B cell (primary cell): ENCODE data around the gene CNOT6L.

ENCODE experiments used
- EZH2 ChIP-seq: IDR thresholded peaks from 2 replicates; pipeline ENCODE4 v1.6.1; 2012; ENCODE audit warnings: borderline replicate concordance, low read depth, mild to moderate bottlenecking, moderate library complexity, low read length; ENCODE audit not compliant: insufficient read depth, poor library complexity, severe bottlenecking
- TF ChIP-seq, protein P1 (sequence below): fragments of 200-600 bp; IDR thresholded peaks from one replicate; pipeline ENCODE4 v1.8.0; 2022; ENCODE audit warnings: antibody characterized with exemption, mild to moderate bottlenecking

DNA sequence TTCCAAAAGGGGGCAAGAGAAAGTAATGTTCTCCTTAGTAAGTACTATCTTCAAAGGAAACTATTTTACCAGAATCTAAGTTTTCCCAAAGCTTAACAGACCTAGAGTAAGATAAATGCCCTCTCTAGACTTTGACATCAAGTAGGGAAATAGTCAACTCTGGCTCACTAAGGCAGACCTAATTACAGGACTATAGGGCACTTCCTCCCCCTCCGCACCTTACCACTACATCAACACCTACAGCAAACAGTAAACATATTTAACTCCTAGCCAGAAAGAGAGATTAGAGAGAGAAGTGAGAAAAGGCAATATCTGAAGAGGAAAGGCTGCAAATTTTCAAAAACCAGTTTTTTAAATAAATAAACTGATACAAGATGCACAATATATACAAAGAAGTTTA, 60.4 kb downstream of the CNOT6L start:
- TF ChIP-seq, protein P1, sequence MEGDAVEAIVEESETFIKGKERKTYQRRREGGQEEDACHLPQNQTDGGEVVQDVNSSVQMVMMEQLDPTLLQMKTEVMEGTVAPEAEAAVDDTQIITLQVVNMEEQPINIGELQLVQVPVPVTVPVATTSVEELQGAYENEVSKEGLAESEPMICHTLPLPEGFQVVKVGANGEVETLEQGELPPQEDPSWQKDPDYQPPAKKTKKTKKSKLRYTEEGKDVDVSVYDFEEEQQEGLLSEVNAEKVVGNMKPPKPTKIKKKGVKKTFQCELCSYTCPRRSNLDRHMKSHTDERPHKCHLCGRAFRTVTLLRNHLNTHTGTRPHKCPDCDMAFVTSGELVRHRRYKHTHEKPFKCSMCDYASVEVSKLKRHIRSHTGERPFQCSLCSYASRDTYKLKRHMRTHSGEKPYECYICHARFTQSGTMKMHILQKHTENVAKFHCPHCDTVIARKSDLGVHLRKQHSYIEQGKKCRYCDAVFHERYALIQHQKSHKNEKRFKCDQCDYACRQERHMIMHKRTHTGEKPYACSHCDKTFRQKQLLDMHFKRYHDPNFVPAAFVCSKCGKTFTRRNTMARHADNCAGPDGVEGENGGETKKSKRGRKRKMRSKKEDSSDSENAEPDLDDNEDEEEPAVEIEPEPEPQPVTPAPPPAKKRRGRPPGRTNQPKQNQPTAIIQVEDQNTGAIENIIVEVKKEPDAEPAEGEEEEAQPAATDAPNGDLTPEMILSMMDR, result no peak
- no peak for TF ChIP-seq EZH2
